Gastrocnemius medialis (tissue), 4 donors: Measurements from ENCODE around the gene TENT5C.

Experiments used
- CTCF ChIP-seq, 5 experiments: fragments of 450-650 bp in 3 of 5; fragments of 200-600 bp in 2 of 5; sonication (generic) in 2 of 5; IDR thresholded peaks in 4 of 5; conservative IDR thresholded peaks in 1 of 5; 1 replicate in 4 of 5; 2 replicates in 1 of 5; pipeline ENCODE4 v1.5.1; 2016 to 2019; ENCODE audit warnings: antibody characterized with exemption in 5 of 5, mild to moderate bottlenecking in 3 of 5, moderate library complexity in 3 of 5
- POLR2A ChIP-seq, 2 donors: fragments of 450-650 bp; IDR thresholded peaks; one replicate each; pipeline ENCODE4 v1.6.1; 2017; ENCODE audit warnings: antibody characterized with exemption in 2 of 2, mild to moderate bottlenecking in 2 of 2, moderate library complexity in 2 of 2

DNA sequence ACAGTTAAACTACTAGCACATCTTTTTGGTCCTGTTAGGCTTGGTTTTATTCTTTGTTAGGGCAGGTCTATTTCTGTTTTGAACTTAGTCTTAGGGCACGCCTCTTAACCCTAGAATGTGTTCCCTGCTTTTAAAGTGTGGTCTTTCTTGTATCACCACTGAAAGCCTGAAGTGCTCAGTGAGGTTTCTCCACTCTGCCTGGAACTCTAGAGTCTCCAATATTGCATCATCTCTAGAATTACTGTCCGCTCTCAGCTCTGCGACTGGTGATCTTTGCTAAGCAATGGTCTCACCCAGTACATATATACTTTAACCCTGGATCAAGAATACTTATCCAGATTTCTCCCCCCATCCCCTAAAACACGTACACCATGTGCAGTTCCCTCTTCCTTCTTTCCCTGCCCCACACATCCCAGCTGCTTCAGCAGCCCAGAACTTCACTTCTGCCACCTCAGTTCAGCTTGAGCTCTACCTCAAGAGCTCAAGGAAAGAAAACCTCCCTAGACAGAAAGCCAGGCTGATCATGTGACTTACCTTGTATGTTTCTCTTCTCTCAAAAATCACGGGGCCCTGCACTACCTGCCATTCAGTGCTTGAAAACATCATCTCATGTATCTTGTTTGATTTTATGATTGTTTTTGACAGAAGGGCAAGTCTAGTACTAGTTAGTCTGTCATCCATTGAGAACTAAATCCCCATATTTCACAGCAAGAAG lies 59.9 kb downstream of the TENT5C start:
- TF ChIP-seq CTCF (IDR thresholded peaks at IDR 0.05 in 4 of 5, conservative IDR thresholded peaks at IDR 0.05 in 1 of 5) = no peak
- no peak for TF ChIP-seq POLR2A (IDR thresholded peaks at IDR 0.05)
